OCI-LY1 (cell line): ENCODE measurements around the gene CXCL12.

Experiments
- H2AFZ ChIP-seq: fragments of 200-600 bp; sonication (generic), shearing (Covaris generic); 2 replicates; pipeline ENCODE4 v1.6.0; 2014; ENCODE audit warnings: antibody characterized with exemption, mild to moderate bottlenecking, low read length
- H3F3A ChIP-seq: fragments of 200-600 bp; sonication (generic), shearing (Covaris generic); 2 replicates; pipeline ENCODE4 v1.6.0; 2014; ENCODE audit warnings: mild to moderate bottlenecking, antibody characterized with exemption, low read length, moderate library complexity; ENCODE audit not compliant: insufficient read depth
- H3K27ac ChIP-seq: fragments of 200-600 bp; sonication (generic); 2 replicates; pipeline ENCODE4 v1.5.1; 2014; ENCODE audit warnings: low read length, mixed run types, mild to moderate bottlenecking, low read depth; ENCODE audit not compliant: poor library complexity, severe bottlenecking
- H3K27me3 ChIP-seq: fragments of 200-600 bp; sonication (generic); 2 replicates; pipeline ENCODE4 v1.6.0; 2014; ENCODE audit warnings: antibody characterized with exemption, mild to moderate bottlenecking, low read length, moderate library complexity; ENCODE audit not compliant: insufficient read depth
- H3K36me3 ChIP-seq: fragments of 200-600 bp; sonication (generic); 2 replicates; pipeline ENCODE4 v1.6.1; 2014; ENCODE audit warnings: mild to moderate bottlenecking, antibody characterized with exemption, low read length, moderate library complexity, mixed read lengths; ENCODE audit not compliant: insufficient read depth
- H3K4me1 ChIP-seq: fragments of 200-600 bp; sonication (generic); 2 replicates; pipeline ENCODE4 v1.5.1; 2014; ENCODE audit warnings: mild to moderate bottlenecking, low read length, moderate library complexity; ENCODE audit not compliant: insufficient read depth, severe bottlenecking
- H3K4me2 ChIP-seq: fragments of 200-600 bp; sonication (generic), shearing (Covaris generic); 2 replicates; pipeline ENCODE4 v1.6.1; 2014; ENCODE audit warnings: low read length
- H3K4me3 ChIP-seq: fragments of 200-600 bp; sonication (generic); 2 replicates; pipeline ENCODE4 v1.5.1; 2014; ENCODE audit warnings: low read length, low read depth, mild to moderate bottlenecking, mixed read lengths; ENCODE audit not compliant: poor library complexity, severe bottlenecking
- H3K79me2 ChIP-seq: fragments of 200-600 bp; shearing (Covaris generic); 2 replicates; pipeline ENCODE4 v1.6.1; 2016; ENCODE audit warnings: mixed run types, low read length, mixed read lengths; ENCODE audit not compliant: insufficient read depth
- H3K9ac ChIP-seq: fragments of 200-600 bp; sonication (generic), shearing (Covaris generic); 2 replicates; pipeline ENCODE4 v1.6.1; 2014; ENCODE audit warnings: mild to moderate bottlenecking, low read length, mixed read lengths
- H3K9me2 ChIP-seq: fragments of 200-600 bp; sonication (generic), shearing (Covaris generic); 2 replicates; pipeline ENCODE4 v1.6.1; 2014; ENCODE audit warnings: low read depth, mild to moderate bottlenecking, low read length, mixed read lengths
- H3K9me3 ChIP-seq: fragments of 200-600 bp; shearing (Covaris generic); 2 replicates; pipeline ENCODE4 v1.6.1; 2014; ENCODE audit warnings: low read length, mixed read lengths
- H4K20me1 ChIP-seq: fragments of 200-600 bp; sonication (generic), shearing (Covaris generic); 2 replicates; pipeline ENCODE4 v1.6.0; 2016; ENCODE audit warnings: mild to moderate bottlenecking, low read length; ENCODE audit not compliant: insufficient read depth
- CTCF ChIP-seq: fragments of 200-600 bp; sonication (generic), shearing (Covaris generic); IDR thresholded peaks from 2 replicates; pipeline ENCODE4 v1.5.1; 2017; ENCODE audit warnings: mild to moderate bottlenecking, antibody characterized with exemption, low read length, moderate library complexity, mixed read lengths
- EZH2 ChIP-seq: fragments of 200-600 bp; sonication (generic), shearing (Covaris generic); IDR thresholded peaks from 2 replicates; pipeline ENCODE4 v1.8.0; 2017; ENCODE audit warnings: borderline replicate concordance, mixed run types, mild to moderate bottlenecking, antibody characterized with exemption, low read length, moderate library complexity, mixed read lengths

The CXCL12 gene

GRCh38 chr10:44332465-44332864 lies 52.4 kb downstream of the CXCL12 start:
- Histone ChIP-seq H3K9me3 (no peaks in the 10 kb centered on the region), H3K9ac (no peak overlapping the region), H2AFZ (no peak overlapping the region), H3K36me3 (no peaks in the 10 kb centered on the region), H3K4me2 (no peak overlapping the region), H3K9me2 (no peaks in the 10 kb centered on the region), H3F3A (no peaks in the 10 kb centered on the region), H3K4me3 (no peak overlapping the region), H3K27me3 (no peaks in the 10 kb centered on the region), H4K20me1 (no peaks in the 10 kb centered on the region), H3K4me1 (no peaks in the 10 kb centered on the region), H3K79me2 (no peaks in the 10 kb centered on the region), H3K27ac (no peak overlapping the region)
- TF ChIP-seq EZH2 = no peak
- TF ChIP-seq CTCF = no peak

- H3K36me3 ChIP-seq = no peaks in the 10 kb centered on the region
Observed at GRCh38 chr10:44330431-44330830, 54.5 kb downstream of the CXCL12 start.

GRCh38 chr10:44327461-44327860 lies 57.4 kb downstream of the CXCL12 start:
- Histone ChIP-seq H3K27me3 (no peaks in the 10 kb centered on the region), H3K27ac (no peak overlapping the region), H2AFZ (no peak overlapping the region), H3K4me2 (no peak overlapping the region), H3K79me2 (no peaks in the 10 kb centered on the region), H3K9ac (no peak overlapping the region), H3F3A (no peaks in the 10 kb centered on the region), H3K9me3 (no peaks in the 10 kb centered on the region), H3K4me3 (no peak overlapping the region), H3K36me3 (no peaks in the 10 kb centered on the region), H3K9me2 (no peaks in the 10 kb centered on the region), H4K20me1 (no peaks in the 10 kb centered on the region), H3K4me1 (no peaks in the 10 kb centered on the region)
- TF ChIP-seq CTCF (no peak), EZH2 (no peak)

More at GRCh38 chr10:44330431-44330830, 54.5 kb downstream of the CXCL12 start:
- H3K9ac ChIP-seq = no peak overlapping the region
- H3K27ac ChIP-seq = no peak overlapping the region
- no peaks in the 10 kb centered on the region for H3K9me3 ChIP-seq
- TF ChIP-seq CTCF (no peak), EZH2 (no peak)
- H3K9me2 ChIP-seq = no peaks in the 10 kb centered on the region
- H3K79me2 ChIP-seq = no peaks in the 10 kb centered on the region
- no peaks in the 10 kb centered on the region for H3F3A ChIP-seq
- no peak overlapping the region for H2AFZ ChIP-seq
- H3K27me3 ChIP-seq = no peaks in the 10 kb centered on the region
- no peak overlapping the region for H3K4me3 ChIP-seq
- no peaks in the 10 kb centered on the region for H3K4me1 ChIP-seq
- no peaks in the 10 kb centered on the region for H4K20me1 ChIP-seq
- H3K4me2 ChIP-seq = no peak overlapping the region
